Mesenchymal stem cell (in vitro differentiated cells and primary cell): ENCODE measurements around the gene RDH5.

ENCODE experiments used
- DNase-seq: peaks from one replicate; pipeline ENCODE4 v3.0.0-alpha.2; 2013
- H2AFZ ChIP-seq: one replicate; pipeline ENCODE4 v1.6.1; 2013; ENCODE audit warnings: low read depth, mild to moderate bottlenecking, control low read depth, inconsistent platforms, low read length, moderate library complexity
- H2AK5ac ChIP-seq: 2 replicates; pipeline ENCODE4 v1.6.1; 2013; ENCODE audit warnings: low read length, moderate library complexity, mild to moderate bottlenecking, inconsistent platforms; ENCODE audit not compliant: severe bottlenecking
- H2BK120ac ChIP-seq: one replicate; pipeline ENCODE4 v1.6.1; 2013; ENCODE audit warnings: low read depth, mild to moderate bottlenecking, inconsistent platforms, low read length, moderate library complexity
- H2BK12ac ChIP-seq, 2 experiments: one replicate each; pipeline ENCODE4 v1.6.1; 2013; ENCODE audit warnings: inconsistent platforms in 2 of 2, low read length in 2 of 2, mild to moderate bottlenecking in 2 of 2, moderate library complexity in 2 of 2, control low read depth in 1 of 2
- H2BK15ac ChIP-seq: one replicate; pipeline ENCODE4 v1.6.1; 2013; ENCODE audit warnings: mild to moderate bottlenecking, low read depth, inconsistent platforms; ENCODE audit not compliant: poor library complexity, severe bottlenecking
- H2BK5ac ChIP-seq: 2 replicates; pipeline ENCODE4 v1.6.1; 2013; ENCODE audit warnings: low read depth, mild to moderate bottlenecking, low read length, control low read depth, inconsistent platforms; ENCODE audit not compliant: poor library complexity, severe bottlenecking
- H3K14ac ChIP-seq, 2 experiments: one replicate each; pipeline ENCODE4 v1.6.1; 2013; ENCODE audit warnings: inconsistent platforms in 2 of 2, low read length in 2 of 2, control low read depth in 1 of 2, mild to moderate bottlenecking in 1 of 2, moderate library complexity in 1 of 2
- H3K18ac ChIP-seq, 2 experiments: one replicate each; pipeline ENCODE4 v1.6.1; 2013; ENCODE audit warnings: inconsistent platforms in 2 of 2, low read length in 2 of 2, control low read depth in 1 of 2, low read depth in 1 of 2, mild to moderate bottlenecking in 1 of 2
- H3K23ac ChIP-seq, 2 experiments: one replicate each; pipeline ENCODE4 v1.6.1; 2013; ENCODE audit warnings: inconsistent platforms in 2 of 2, low read length in 2 of 2, mild to moderate bottlenecking in 2 of 2, moderate library complexity in 2 of 2, control low read depth in 1 of 2
- H3K27ac ChIP-seq: 2 replicates; pipeline ENCODE4 v1.5.1; 2013; ENCODE audit warnings: mild to moderate bottlenecking, moderate library complexity, low read length, control low read depth, inconsistent platforms; ENCODE audit not compliant: poor library complexity, severe bottlenecking
- H3K27me3 ChIP-seq, 2 experiments: 2 replicates each; pipeline versions ENCODE4 v1.6.1 to v1.7.0; 2013; ENCODE audit warnings: low read length in 2 of 2, mild to moderate bottlenecking in 2 of 2, moderate library complexity in 2 of 2, control low read depth in 1 of 2, inconsistent platforms in 1 of 2; ENCODE audit not compliant: control insufficient read depth in 1 of 2, insufficient read depth in 1 of 2
- H3K36me3 ChIP-seq, 2 experiments: 2 replicates each; pipeline versions ENCODE4 v1.6.1 to v1.7.0; 2013; ENCODE audit warnings: low read length in 2 of 2, control low read depth in 1 of 2, inconsistent platforms in 1 of 2, low read depth in 1 of 2, mild to moderate bottlenecking in 1 of 2; ENCODE audit not compliant: insufficient read depth in 2 of 2, control insufficient read depth in 1 of 2
- H3K4ac ChIP-seq, 2 experiments: one replicate each; pipeline ENCODE4 v1.6.1; 2013; ENCODE audit warnings: inconsistent platforms in 2 of 2, low read length in 2 of 2, mild to moderate bottlenecking in 2 of 2, moderate library complexity in 2 of 2, control low read depth in 1 of 2, low read depth in 1 of 2
- H3K4me1 ChIP-seq: 2 replicates; pipeline ENCODE4 v1.6.1; 2013; ENCODE audit warnings: low read depth, low read length, control low read depth; ENCODE audit not compliant: control insufficient read depth, insufficient read depth
- H3K4me2 ChIP-seq: 2 replicates; pipeline ENCODE4 v1.6.1; 2013; ENCODE audit warnings: low read length, mild to moderate bottlenecking, inconsistent platforms; ENCODE audit not compliant: poor library complexity, severe bottlenecking
- H3K4me3 ChIP-seq, 2 experiments: 2 replicates each; pipeline versions ENCODE4 v1.5.1 to v1.7.0; 2013; ENCODE audit warnings: low read length in 2 of 2, mild to moderate bottlenecking in 2 of 2, control low read depth in 1 of 2, low read depth in 1 of 2; ENCODE audit not compliant: insufficient read depth in 1 of 2
- H3K79me1 ChIP-seq: replicated peaks from 2 replicates; pipeline ENCODE4 v1.6.1; 2013; ENCODE audit warnings: mild to moderate bottlenecking, control low read depth, low read length, inconsistent platforms; ENCODE audit not compliant: poor library complexity, severe bottlenecking
- H3K9ac ChIP-seq: 2 replicates; pipeline ENCODE4 v1.7.0; 2013; ENCODE audit warnings: mild to moderate bottlenecking, low read length, moderate library complexity
- H3K9me3 ChIP-seq: 2 replicates; pipeline ENCODE4 v1.7.0; 2013; ENCODE audit warnings: mild to moderate bottlenecking, low read length; ENCODE audit not compliant: control insufficient read depth
- H4K8ac ChIP-seq: one replicate; pipeline ENCODE4 v1.6.1; 2013; ENCODE audit warnings: inconsistent platforms, mild to moderate bottlenecking, low read length, moderate library complexity
- H4K91ac ChIP-seq: one replicate; pipeline ENCODE4 v1.6.1; 2013; ENCODE audit warnings: mild to moderate bottlenecking, low read length, inconsistent platforms
- WGBS: methylation state at CpG from one replicate; pipeline ENCODE4 v1.1.7; 2013; ENCODE audit warnings: mixed read lengths; 5-methylcytosine and 5-hydroxymethylcytosine counted together

Gene RDH5

DNA sequence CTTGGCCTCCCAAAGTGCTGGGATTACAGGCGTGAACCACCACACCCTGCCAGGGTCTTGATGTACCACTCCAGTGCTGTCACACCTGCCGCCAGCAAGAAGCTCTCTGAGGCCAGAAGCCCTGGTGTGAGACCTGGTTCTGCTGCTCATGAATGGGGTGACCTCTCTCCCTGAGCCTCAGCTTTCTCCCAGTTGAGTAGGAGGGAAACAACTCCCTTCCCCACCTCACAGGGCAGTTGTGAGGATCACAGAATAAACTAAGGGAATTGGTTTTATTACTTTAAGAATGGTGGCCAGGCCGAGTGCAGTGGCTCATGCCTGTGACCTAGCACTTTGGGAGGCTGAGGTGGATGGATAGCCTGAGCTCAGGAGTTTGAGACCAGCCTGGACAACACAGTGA lies 14.4 kb downstream of the RDH5 start:
- Histone ChIP-seq H3K18ac (no peak overlapping the region), H3K4me3 (no peak overlapping the region), H3K4ac (no peak overlapping the region), H2AK5ac (no peak overlapping the region), H2BK12ac (no peak overlapping the region), H3K9ac (no peak overlapping the region), H3K23ac (no peak overlapping the region), H2AFZ (no peak overlapping the region), H3K36me3 (peaks cover 4 to 7% of the 10 kb centered on the region in 2 experiments), H3K27me3 (no peaks in the 10 kb centered on the region), H2BK15ac (no peak overlapping the region), H3K9me3 (no peaks in the 10 kb centered on the region), H2BK120ac (no peak overlapping the region), H3K14ac (no peak overlapping the region), H2BK5ac (no peak overlapping the region), H4K8ac (no peak overlapping the region), H3K27ac (no peak overlapping the region), H3K79me1 (peaks cover 9% of the 10 kb centered on the region), H3K4me1 (peaks cover 15% of the 10 kb centered on the region), H4K91ac (no peak overlapping the region), H3K4me2 (no peak overlapping the region)
- 100% methylated on average over 2 of the region's 3 CpGs for WGBS
- DNase-seq: no peak

DNA sequence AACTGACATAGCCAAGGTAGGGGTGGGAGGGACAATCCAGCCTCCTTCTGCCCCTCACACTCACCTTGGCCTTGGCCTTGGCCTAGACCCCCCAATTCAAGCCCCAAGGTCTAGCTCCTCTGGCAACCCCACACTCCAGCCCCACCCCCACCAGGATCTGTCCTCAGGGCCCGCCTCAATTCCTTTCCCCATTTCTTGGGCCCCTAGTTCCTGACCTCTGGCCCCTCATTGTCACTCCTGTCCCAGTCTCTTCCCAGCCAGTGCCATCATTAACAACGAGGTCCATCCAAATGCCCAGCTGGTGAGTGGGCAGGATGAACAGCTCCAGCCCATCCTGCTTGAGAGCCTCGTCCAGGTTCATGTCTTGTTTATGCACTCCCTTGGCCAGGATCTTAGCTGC lies 15.9 kb downstream of the RDH5 start:
- Histone ChIP-seq H3K4ac (no peak overlapping the region), H4K8ac (no peak overlapping the region), H2BK120ac (no peak overlapping the region), H3K4me3 (no peak overlapping the region), H3K27ac (no peak overlapping the region), H3K14ac (no peak overlapping the region), H3K23ac (no peak overlapping the region), H3K79me1 (peaks cover 7% of the 10 kb centered on the region), H2AFZ (no peak overlapping the region), H2BK15ac (no peak overlapping the region), H3K4me1 (peaks cover 8% of the 10 kb centered on the region), H4K91ac (no peak overlapping the region), H2BK12ac (no peak overlapping the region), H3K4me2 (no peak overlapping the region), H3K9me3 (no peaks in the 10 kb centered on the region), H3K18ac (no peak overlapping the region), H2AK5ac (no peak overlapping the region), H3K9ac (peak overlapping the region; percentile 29), H3K36me3 (peaks cover 4 to 7% of the 10 kb centered on the region in 2 experiments), H2BK5ac (no peak overlapping the region), H3K27me3 (no peaks in the 10 kb centered on the region)
- no peak for DNase-seq
- 78% methylated on average over 3 of the region's 3 CpGs for WGBS

GRCh38 chr12:55736780-55737580 lies 16.8 kb downstream of the RDH5 start:
- peak overlapping the region; percentile 89 for H4K8ac ChIP-seq
- peak overlapping the region in 1 of 2 experiments; percentile 17 for H2BK12ac ChIP-seq
- DNase-seq: peak; percentile 68
- H3K36me3 ChIP-seq: peaks cover 4 to 6% of the 10 kb centered on the region in 2 experiments
- no peak overlapping the region for H4K91ac ChIP-seq
- H3K4me2 ChIP-seq: no peak overlapping the region
- H3K4ac ChIP-seq: no peak overlapping the region
- no peak overlapping the region for H2AK5ac ChIP-seq
- peak overlapping the region; percentile 89 for H3K9ac ChIP-seq
- H3K9me3 ChIP-seq: no peaks in the 10 kb centered on the region
- no peak overlapping the region for H3K14ac ChIP-seq
- peak overlapping the region in 1 of 2 experiments; percentile 81 for H3K23ac ChIP-seq
- peak overlapping the region; percentile 36 for H2AFZ ChIP-seq
- no peak overlapping the region for H2BK5ac ChIP-seq
- peak overlapping the region in 1 of 2 experiments; percentile 16 for H3K18ac ChIP-seq
- peak overlapping the region; percentile 80 for H2BK15ac ChIP-seq
- H3K4me3 ChIP-seq: peak overlapping the region in 1 of 2 experiments; percentile 83
- H3K27me3 ChIP-seq: no peaks in the 10 kb centered on the region
- H3K27ac ChIP-seq: no peak overlapping the region
- no peak overlapping the region for H2BK120ac ChIP-seq
- peaks cover 11% of the 10 kb centered on the region for H3K4me1 ChIP-seq
- peaks cover 7% of the 10 kb centered on the region for H3K79me1 ChIP-seq
- 52% methylated on average over 6 of the region's 6 CpGs for WGBS

- Histone ChIP-seq H2BK15ac (peak overlapping the region; percentile 90), H4K91ac (no peak overlapping the region), H3K9me3 (no peaks in the 10 kb centered on the region), H3K23ac (no peak overlapping the region), H3K79me1 (peaks cover 6% of the 10 kb centered on the region), H3K4me3 (peak overlapping the region in 1 of 2 experiments; percentile 83), H3K36me3 (no peaks in the 10 kb centered on the region), H2AK5ac (no peak overlapping the region), H2BK5ac (no peak overlapping the region), H3K4me2 (peak overlapping the region; percentile 89), H3K18ac (peak overlapping the region in 1 of 2 experiments; percentile 94), H3K27ac (peak overlapping the region; percentile 40), H3K4ac (peak overlapping the region; percentile 2 to 69), H2AFZ (no peak overlapping the region), H4K8ac (peak overlapping the region; percentile 81), H3K27me3 (no peaks in the 10 kb centered on the region), H3K9ac (peak overlapping the region; percentile 89), H3K4me1 (peaks cover 10% of the 10 kb centered on the region), H3K14ac (no peak overlapping the region), H2BK12ac (peak overlapping the region in 1 of 2 experiments; percentile 64), H2BK120ac (peak overlapping the region; percentile 86)
- DNase-seq: peak; percentile 44
- no CpG with 5 or more reads among the region's 4 CpGs for WGBS
Measured at GRCh38 chr12:55737581-55738122, 17.5 kb downstream of the RDH5 start.
